K562 (cell line): ENCODE results near the gene LATS1. TPM values are rescaled to one million over a fixed set of nuclear protein-coding genes. Genes with fewer than 3 reads are reported as not detected.

Experiments used
- ADNP ChIP-seq: fragments of 200-800 bp; sonication (Bioruptor generic); IDR thresholded peaks from 2 replicates; pipeline ENCODE4 v1.6.1; 2016; ENCODE audit warnings: missing genetic modification characterization, missing compliant biosample characterization
- CEBPZ ChIP-seq: fragments of 150-350 bp; IDR thresholded peaks from 2 replicates; pipeline ENCODE4 v1.6.1; 2014; ENCODE audit warnings: low read depth, mild to moderate bottlenecking, low read length, borderline replicate concordance
- CREB1 ChIP-seq, 2 experiments: sonication (generic) in 1 of 2; formaldehyde crosslinking in 1 of 2; IDR thresholded peaks; 2 replicates each; pipeline versions ENCODE4 v1.6.1 to v1.8.0; 2012 to 2022; ENCODE audit warnings: inconsistent platforms in 1 of 2, mild to moderate bottlenecking in 1 of 2, missing genetic modification reagents in 1 of 2, moderate library complexity in 1 of 2
- DEAF1 ChIP-seq: fragments of 450-650 bp; formaldehyde crosslinking; IDR thresholded peaks from 2 replicates; pipeline ENCODE4 v1.4.0; 2020; ENCODE audit warnings: mild to moderate bottlenecking, moderate library complexity
- ETV5 ChIP-seq: sonication (generic); formaldehyde crosslinking; IDR thresholded peaks from 2 replicates; pipeline ENCODE4 v1.4.0; 2020; ENCODE audit warnings: low read depth, mild to moderate bottlenecking, missing genetic modification reagents
- GABPA ChIP-seq: fragments of 200-800 bp; sonication (Bioruptor generic); conservative IDR thresholded peaks from 2 replicates; pipeline ENCODE4 v1.6.1; 2016; ENCODE audit warnings: low read depth, missing genetic modification characterization, missing compliant biosample characterization
- IRF2 ChIP-seq: sonication (generic); formaldehyde crosslinking; IDR thresholded peaks from 2 replicates; pipeline ENCODE4 v1.8.1; 2022; ENCODE audit warnings: mild to moderate bottlenecking, missing genetic modification reagents
- MITF ChIP-seq: IDR thresholded peaks from 2 replicates; pipeline ENCODE4 v1.6.1; 2014; ENCODE audit warnings: antibody characterized with exemption
- PHB2 ChIP-seq: fragments of 450-650 bp; IDR thresholded peaks from 2 replicates; pipeline ENCODE4 v1.6.1; 2017; ENCODE audit warnings: low read depth
- POLR3A ChIP-seq: IDR thresholded peaks from 2 replicates; pipeline ENCODE4 v1.6.1; 2011; ENCODE audit warnings: borderline replicate concordance, mild to moderate bottlenecking, moderate library complexity; ENCODE audit not compliant: insufficient read length, insufficient read depth; ENCODE audit errors: extremely low read depth
- SREBF2 ChIP-seq: sonication (generic); formaldehyde crosslinking; IDR thresholded peaks from 2 replicates; pipeline ENCODE4 v1.4.0; 2020; ENCODE audit warnings: mild to moderate bottlenecking, missing genetic modification reagents
- TAF7 ChIP-seq: fragments of 450-650 bp; IDR thresholded peaks from 2 replicates; pipeline ENCODE4 v1.6.1; 2016; ENCODE audit warnings: missing genetic modification characterization, missing compliant biosample characterization
- THRAP3 ChIP-seq: fragments of 450-650 bp; IDR thresholded peaks from 2 replicates; pipeline ENCODE4 v1.6.1; 2016; ENCODE audit warnings: mild to moderate bottlenecking, inconsistent platforms, borderline replicate concordance
- TSC22D4 ChIP-seq: fragments of 450-650 bp; IDR thresholded peaks from 2 replicates; pipeline ENCODE4 v1.6.1; 2016; ENCODE audit warnings: missing genetic modification characterization, missing biosample characterization, control low read depth
- ZFP30 ChIP-seq: fragments of 250-450 bp; sonication (Bioruptor Pico); IDR thresholded peaks from 2 replicates; pipeline ENCODE4 v1.8.0; 2022; ENCODE audit warnings: moderate library complexity, mild to moderate bottlenecking, inconsistent platforms, borderline replicate concordance
- ZNF766 ChIP-seq: fragments of 200-800 bp; sonication (Bioruptor generic); conservative IDR thresholded peaks from 2 replicates; pipeline ENCODE4 v1.6.1; 2016; ENCODE audit warnings: missing genetic modification characterization, missing compliant biosample characterization
- ZZZ3 ChIP-seq: fragments of 450-650 bp; IDR thresholded peaks from 2 replicates; pipeline ENCODE4 v1.6.1; 2016; ENCODE audit warnings: antibody characterized with exemption, mild to moderate bottlenecking, moderate library complexity
- polyA plus RNA-seq, 8 experiments: library from polyadenylated mRNA; depleted of rRNA in 4 of 8; stranded (reverse) in 5 of 8; unstranded in 3 of 8; fragments of >200 nt; fragmentation: Nextera tagmentation in 2 of 8; fragmentation: Illumina TruSeq in 1 of 8; extraction: Ambion mirVana in 2 of 8; extraction: Trizol in 1 of 8; gene quantifications; 2 replicates each; pipeline versions ENCODE4 v1.2.1 to v1.2.3, GENCODE V29; 2011 to 2014; ENCODE audit warnings: inconsistent platforms in 1 of 8, missing spikeins in 1 of 8
- total RNA-seq, 7 experiments: library from RNA; depleted of rRNA in 6 of 7; stranded (reverse); fragments of >200 nt in 6 of 7; fragmentation: Illumina TruSeq in 2 of 7; extraction: Trizol in 2 of 7; gene quantifications; 2 replicates each; pipeline versions ENCODE4 v1.2.1 to v1.2.3, GENCODE V29; 2011 to 2021; ENCODE audit warnings: low replicate concordance in 1 of 7
- TF ChIP-seq, protein P1 (sequence below): fragments of 450-650 bp; IDR thresholded peaks from 2 replicates; pipeline ENCODE4 v1.6.1; 2016; ENCODE audit warnings: borderline replicate concordance

Gene LATS1
- total and polyA plus RNA-seq, 9 of the 15 experiments (the other 6 are each of a cell fraction or from before 2014, with no cell fraction given), result 5.0 to 36.3 (median 18.4) TPM

DNA sequence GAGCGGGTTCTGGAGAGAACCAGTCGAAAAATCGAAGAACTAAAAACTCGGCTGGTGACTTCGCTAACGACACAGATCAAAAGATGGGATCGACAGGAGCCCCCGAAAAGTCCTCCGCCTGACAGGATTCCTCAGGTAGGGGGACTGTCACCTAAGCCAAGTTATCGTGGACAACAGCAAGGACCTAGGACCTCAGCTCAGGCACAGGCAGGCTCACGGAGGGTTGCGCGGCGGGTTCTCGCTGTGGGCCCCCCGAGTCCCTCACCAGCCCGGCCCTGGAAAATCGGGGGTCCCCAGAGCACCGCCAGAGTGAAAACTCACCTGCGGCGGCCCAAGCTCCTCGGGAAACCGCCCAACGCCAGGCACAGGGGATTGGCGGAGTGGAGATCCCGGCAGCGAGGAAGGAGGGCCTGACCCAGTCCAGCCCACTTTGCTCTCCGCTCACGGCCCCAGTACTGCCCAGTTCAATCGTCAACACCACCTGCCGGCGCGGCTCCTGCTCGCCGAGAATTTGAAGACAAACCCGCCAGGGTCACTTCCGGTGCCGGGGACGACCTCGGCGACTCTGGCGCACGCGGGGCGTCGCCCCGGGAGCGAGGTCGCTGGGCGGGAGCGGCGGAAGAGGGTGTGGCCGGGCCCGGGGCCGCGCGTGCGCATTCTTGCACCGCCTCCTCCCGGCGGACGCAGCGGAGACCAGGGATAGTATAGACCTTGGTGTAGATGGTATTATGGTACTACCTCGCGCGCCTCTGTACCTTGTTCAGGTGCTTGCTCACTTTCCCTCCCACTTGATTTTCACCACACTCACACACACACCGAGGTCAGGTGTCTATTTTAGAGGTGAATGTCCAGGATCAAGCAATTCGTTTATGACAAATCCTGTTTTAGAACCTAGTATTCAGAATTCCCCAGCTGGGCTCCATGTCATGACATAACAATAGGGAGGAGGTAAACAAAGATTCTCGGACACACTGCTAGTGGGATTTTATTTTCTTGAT is 69.5 kb downstream of the LATS1 start, which contains the start of gene KATNA1 (continued):
- no peak for TF ChIP-seq CEBPZ
- peak; percentile 88 for TF ChIP-seq CREB1 (IDR thresholded peaks at IDR 0.05)
- peak; percentile 90 for TF ChIP-seq CREB1 (CRISPR knock-in tag; IDR thresholded peaks at IDR 0.05)
- no peak for TF ChIP-seq ZFP30 (CRISPR knock-in tag)
- TF ChIP-seq, protein P1, sequence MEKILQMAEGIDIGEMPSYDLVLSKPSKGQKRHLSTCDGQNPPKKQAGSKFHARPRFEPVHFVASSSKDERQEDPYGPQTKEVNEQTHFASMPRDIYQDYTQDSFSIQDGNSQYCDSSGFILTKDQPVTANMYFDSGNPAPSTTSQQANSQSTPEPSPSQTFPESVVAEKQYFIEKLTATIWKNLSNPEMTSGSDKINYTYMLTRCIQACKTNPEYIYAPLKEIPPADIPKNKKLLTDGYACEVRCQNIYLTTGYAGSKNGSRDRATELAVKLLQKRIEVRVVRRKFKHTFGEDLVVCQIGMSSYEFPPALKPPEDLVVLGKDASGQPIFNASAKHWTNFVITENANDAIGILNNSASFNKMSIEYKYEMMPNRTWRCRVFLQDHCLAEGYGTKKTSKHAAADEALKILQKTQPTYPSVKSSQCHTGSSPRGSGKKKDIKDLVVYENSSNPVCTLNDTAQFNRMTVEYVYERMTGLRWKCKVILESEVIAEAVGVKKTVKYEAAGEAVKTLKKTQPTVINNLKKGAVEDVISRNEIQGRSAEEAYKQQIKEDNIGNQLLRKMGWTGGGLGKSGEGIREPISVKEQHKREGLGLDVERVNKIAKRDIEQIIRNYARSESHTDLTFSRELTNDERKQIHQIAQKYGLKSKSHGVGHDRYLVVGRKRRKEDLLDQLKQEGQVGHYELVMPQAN, result peak; percentile 64
- TF ChIP-seq ADNP (tag), result no peak
- no peak for TF ChIP-seq IRF2 (CRISPR knock-in tag)
- TF ChIP-seq MITF, result peak; percentile 4; the same call in 1 of the 2 replicates
- no peak for TF ChIP-seq ZNF766 (CRISPR knock-in tag)
- no peak for TF ChIP-seq POLR3A
- TF ChIP-seq PHB2, result no peak
- 0 out of 2 replicates have a peak, but pooled peaks have one; percentile 31 for TF ChIP-seq TAF7 (tag)
- TF ChIP-seq GABPA (tag), result peak; percentile 94
- no peak for TF ChIP-seq TSC22D4 (tag)
- peak; percentile 99 for TF ChIP-seq ETV5 (CRISPR knock-in tag)
- TF ChIP-seq DEAF1 (CRISPR knock-in tag), result no peak
- no peak for TF ChIP-seq ZZZ3
- no peak for TF ChIP-seq THRAP3
- TF ChIP-seq SREBF2 (CRISPR knock-in tag), result no peak
